ENCODE results near the gene THBD.
"Not testable (repeated sequence)": the region's sequence is repeated elsewhere in the genome, so short reads cannot be mapped to it uniquely, and the experiment has no call there.

THBD gene

DNA sequence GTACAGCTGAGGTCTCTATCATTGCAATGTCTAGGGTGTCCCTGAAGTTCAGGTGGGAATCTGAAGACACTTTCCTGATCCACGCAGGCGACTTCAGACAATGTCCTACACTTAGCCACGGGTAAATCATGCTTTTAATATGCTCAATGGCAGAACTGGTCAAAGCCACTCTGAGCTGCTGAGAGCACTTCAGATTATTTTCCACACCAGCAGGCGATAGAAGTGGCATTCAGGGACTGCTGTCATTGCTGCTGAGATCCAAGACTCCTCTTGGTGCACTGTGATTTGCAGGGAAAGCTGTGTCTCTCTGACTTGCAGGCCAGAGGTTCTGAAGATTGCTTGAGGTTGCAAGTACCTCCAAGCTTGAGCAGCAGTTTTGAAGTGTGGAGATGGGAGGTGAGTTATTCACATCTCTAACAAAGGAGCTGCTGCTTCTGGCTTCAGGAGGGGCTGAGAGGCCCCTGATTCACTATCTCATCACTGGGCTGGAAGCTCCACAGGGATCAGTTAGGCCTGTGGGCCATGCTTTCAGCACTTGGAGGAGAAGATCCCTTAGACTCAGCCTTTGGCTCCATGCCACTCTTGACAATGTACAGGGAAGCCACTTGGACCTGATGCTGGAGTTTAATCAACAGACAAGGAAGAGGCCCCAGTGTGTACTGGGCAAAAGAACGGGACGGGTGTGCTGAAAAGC is 17.3 kb downstream of the THBD start:
- DNase-seq = no peak

DNA sequence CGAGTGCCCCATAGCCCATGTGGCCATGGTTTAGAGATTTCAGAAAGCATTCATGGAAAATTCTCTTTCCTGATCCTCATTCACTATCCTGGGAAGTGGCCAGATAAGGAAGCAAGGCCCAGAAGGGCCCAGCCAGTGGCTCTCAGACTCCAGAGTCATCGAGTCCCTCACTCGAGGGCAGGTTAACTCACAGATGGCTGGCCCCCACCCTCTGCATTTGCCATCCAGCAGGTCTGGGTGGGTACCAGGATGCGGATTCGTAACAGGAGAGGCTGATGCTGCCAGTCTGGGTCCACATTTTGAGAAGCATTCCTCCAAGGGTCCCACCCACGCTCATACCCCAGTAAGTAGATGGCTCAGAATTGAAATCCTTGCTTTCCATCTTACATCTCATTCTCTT is 18.1 kb downstream of the THBD start:
- no peak for DNase-seq

DNA sequence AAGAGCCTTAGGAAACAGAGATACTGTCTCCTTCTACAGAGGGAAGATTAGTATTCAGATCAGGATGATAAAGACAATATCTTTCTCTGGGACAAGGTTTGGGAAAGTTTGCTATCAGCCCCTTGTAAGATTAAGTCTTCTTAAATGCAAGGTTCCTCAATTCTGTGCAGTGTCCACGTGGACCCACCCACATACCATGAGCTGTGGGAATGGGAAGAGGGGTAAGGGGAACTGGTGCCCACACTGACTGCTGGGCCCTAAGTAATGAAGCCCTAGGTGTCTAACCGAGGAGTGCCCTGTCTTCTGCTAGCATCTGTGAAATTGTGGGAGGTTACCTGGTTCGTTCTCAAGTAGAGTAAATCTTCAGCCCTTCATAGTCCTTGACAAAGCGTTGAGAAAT is 20.1 kb downstream of the THBD start:
- no peak for DNase-seq

DNA sequence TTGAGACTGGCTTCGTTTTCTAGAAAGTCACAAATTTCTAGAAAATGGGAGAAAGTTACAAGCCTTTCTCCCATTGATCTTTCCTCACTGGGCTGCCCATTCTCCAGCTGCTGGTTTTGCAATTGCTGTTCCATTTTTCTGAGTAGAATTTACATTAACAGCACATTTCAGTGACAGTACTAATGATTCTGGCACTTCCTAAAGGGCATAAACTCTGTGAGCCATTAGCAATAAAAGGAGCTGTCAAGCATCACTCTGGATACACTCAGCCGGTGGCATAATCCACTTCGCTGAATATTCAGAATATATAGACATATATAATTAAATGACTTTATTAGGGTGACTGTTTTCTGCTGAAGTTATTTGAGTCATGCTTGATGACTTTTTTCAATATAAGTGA is 21.1 kb downstream of the THBD start:
- no peak for DNase-seq

DNA sequence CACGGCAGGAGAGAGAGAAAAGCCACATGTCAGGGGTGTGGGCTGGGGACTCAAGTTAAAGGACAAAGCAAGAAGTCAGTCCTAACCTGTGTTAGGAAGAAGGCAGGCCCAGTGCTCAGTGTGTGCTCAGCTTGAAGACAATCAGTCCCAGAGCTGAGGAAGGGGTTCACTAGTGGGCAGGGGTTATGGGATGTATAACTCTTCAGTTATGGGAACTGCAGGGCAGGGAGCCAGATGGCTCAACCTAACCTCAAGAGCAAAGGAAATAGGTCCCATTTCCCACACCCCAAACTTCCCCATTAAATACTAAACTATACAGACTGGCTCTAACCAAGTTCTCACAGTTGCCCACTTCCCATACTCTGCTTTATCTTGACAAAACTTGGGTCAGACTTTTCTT is 21.8 kb downstream of the THBD start:
- no peak for DNase-seq

DNA sequence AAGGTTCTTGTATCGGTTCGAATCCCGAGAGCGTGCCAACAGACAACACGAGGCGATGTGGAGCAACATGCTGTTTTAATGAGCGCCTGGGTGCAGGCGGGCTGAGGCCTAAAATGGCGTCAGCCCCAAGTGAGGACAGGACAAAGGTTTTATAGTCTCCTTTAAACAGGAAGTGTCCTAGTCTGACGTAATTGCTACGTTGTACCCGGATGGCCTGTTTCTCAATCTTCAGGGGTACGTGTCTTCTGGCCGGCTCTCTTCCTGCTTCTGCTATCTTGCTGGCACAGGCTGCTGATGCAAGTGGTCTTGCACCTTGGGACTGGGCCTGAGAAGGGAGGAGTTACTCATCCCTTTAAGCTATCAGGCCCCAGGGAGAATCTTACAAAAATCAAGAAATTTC is 24.0 kb downstream of the THBD start:
- DNase-seq = not testable (repeated sequence)

DNA sequence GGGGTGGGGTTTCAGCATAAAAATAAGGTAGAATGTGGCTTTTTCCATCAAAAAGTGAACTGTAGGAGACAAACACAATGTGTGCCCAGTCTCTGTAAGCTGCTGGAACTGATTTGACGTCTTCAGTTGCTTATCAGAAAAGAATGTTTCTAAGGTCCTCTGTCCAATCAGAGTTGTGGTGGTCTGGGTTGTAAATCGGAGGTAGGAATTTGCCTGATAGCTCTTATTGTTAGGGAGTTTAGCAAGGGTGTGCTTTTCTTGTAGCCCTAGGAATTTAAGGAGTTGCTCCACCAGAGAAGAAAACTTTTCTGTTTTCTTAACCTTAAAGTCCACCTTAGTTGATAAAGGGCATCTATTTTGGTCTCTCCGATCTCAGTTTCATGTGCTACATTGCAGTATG is 24.8 kb downstream of the THBD start:
- DNase-seq = no peak

DNA sequence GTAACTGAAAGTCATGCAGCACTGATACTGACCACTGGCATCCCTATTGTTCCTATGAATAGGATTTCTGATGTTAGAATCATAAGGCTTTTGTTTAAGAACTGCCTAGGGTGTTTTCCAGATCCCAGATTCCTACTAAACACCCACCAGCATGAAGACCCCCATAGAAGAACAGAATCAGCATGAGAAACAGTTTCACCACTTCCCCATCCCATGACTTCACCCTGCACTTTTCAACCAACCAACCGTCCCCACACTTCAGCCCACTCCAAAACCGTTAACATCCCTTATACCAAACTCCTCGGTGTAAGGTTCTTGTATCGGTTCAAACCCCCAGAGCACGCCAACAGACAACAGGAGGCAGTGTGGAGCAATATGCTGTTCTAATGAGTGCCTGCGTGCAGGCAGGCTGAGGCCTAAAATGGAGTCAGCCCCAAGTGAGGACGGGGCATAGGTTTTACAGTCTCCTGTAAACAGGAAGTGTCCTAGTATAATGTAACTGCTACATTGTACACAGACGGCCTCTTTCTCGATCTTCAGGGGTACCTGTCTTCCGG is 25.8 kb downstream of the THBD start:
- no peak for DNase-seq

DNA sequence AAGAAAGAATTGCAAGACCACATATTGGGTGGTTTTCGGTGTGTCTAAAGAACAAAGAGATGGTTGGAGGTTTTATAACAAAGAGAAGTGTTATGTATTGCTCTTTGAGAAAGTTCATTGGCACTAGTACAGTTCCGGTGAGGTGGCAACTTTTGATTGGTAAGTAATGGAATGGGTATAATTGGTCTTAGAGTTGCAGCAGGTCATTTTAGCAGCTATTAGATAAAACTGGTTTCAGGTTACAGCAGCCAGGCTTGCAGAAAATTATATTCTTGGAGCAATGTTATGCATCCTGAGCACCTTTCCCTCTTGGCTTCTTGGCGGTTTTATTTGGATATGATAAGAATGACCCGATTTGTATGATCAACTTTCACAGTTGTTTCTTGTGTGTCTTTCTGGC is 26.6 kb downstream of the THBD start:
- no peak for DNase-seq

DNA sequence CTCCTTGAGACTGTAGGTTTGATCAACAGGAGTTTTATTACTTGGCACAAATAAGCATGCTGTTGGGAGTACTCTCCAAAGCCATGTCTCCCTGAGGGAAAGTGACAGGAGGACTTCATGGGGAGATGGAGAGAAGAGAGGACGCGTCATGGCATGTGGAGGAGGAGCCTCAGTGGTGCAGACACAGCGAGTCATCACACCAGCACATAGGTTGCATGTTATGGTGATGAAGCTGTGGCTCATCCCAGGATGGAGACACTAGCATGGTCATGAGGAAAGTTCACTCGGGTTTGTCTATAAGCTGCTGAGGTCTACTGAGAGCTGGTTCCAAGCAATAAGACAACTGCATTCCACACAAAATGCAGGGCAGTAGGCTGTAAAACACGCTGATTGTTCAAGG is 27.5 kb downstream of the THBD start:
- no peak for DNase-seq

DNA sequence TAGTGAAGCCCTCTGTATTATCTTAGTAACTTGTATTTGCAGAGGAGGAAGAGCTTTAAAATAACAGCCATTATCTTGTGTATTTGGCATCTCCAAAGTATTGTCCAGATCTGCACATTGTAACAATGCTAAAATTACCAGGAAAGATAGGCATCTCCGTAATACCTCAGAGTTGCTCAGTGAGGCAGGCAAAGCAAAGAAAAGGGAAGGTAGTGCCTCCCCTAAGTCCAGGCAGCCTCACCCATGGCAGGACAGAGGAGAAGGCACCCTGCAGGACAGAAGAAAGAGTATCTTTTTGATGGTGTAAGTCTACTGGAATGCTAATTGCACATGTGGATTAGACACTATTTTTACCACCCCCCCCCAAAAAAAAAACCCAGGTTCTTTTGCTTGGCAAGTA is 27.9 kb downstream of the THBD start:
- no peak for DNase-seq

DNA sequence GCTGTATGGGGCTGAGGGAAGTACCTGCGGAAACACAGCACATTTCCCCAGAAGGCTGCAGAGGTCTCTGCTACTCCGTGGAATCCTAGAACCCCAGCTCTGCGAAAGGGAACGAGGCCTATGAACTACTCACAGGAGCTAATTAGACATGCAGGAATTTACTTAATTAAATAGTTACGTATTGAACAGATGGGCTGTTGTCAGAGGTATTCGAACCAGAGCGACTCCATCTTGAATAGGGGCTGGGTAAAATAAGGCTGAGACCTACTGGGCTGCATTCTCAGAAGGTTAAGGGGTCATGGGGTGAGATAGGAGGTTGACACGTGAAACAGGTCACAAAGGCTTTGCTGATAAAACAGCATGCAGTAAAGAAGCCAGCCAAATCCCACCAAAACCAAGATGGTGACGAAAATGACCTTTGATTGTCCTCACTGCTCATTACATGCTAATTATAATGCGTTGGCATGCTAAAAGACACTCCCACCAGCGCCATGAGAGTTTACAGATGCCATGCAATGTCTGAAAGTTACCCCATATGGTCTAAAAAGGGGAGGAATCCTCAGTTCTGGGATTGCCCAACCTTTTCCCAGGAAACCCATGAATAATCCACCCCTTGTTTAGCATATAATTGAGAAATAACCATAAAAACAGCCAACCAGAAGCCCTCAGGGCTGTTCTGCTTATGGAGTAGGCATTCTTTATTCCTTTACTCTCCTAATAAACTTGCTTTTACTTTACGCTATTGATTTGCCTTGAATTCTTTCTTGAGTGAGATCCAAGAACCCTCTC is 29.0 kb downstream of the THBD start:
- DNase-seq = no peak

DNA sequence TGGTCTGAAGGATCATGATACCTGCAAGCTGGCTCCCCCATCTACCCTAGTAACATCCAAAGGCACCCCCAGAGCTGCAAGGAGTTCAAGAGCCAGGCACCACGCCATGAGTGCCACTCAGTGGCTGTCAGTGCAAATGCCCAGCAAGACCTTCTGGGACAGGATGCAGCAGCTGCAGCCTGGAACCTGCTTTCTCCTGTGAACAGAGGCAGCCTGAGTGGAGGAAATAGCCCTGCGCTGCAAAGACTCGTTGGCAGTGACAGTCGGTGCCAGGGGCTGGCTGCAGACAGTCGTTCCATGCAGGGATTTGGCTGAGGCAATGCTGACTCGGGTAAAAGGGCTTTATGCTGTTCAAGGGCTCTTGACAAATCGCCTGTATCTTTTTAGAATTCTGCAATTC is 30.1 kb downstream of the THBD start:
- DNase-seq = no peak

DNA sequence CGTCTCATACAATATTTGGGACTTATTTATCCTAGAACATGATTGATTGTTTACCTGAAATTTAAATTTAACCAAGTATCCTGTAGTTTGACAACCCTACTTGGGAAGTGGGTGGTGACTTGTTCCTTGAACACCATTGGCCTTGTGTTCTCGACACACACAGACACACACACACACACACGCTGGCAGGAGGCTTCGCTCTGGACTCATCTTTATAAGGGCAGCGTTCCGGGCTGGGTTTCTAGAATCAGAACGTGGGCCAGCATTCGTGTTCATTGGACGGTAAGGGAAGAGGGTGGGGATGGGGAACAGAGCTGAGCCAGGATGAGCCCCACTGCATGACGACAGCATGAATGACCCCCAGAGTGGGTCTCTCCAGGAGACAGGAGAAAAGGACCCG is 30.5 kb downstream of the THBD start:
- no peak for DNase-seq

DNA sequence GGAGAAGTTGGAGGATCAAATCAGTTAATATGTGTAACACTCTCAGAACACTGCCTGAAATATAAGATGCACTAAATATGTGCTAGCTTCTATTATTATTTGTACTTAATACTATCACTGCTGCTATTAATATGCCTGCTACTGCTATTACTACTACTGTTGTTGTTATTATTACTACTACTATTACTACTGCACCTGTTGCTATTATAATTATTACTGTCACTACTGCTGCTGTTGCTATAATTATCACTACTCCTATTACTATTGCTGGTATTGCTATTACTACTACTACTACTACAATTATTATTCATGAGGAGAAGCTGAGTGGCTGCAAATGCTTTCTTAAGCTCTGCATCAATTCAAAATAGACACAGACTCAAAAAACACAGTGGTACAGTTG is 31.0 kb downstream of the THBD start:
- no peak for DNase-seq

DNA sequence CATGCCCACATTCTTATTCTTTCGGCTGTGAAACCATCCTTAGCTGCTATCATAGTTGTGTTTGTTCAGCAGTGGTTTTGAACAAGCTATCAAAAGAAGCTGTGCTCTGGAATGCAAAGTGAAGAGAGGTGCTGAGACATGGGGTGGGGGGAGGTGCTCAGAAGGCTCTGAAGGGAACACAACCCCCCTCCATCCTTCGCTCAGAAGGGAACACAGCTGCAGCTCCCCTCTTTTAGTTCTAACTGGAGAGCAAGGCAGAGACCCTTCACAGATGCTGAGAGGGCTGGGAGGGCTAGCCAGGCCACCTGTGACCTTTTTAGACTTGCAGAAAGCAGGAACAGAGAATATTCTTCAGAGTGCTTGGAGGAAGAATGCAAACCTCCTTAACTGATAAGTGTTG is 32.0 kb downstream of the THBD start:
- DNase-seq = no peak

DNA sequence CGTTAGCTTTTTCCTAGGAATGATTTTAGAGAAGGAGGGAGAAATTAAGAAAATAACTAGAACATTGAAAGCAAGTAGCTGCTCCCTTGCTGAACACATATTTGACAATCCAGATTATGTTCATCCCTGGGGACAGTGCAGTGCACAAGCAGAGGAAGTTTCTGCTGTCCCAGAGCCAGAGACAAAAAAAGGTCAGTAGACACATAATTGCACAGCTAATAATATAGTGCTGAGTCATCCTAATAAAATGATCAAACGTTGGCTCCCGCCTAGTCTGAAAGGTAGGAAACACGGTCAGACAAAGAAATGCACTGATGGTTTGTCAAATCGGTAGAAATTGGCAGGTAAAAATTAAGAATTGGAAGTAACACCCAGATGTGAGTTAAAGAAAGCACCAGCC is 36.0 kb downstream of the THBD start:
- no peak for DNase-seq

DNA sequence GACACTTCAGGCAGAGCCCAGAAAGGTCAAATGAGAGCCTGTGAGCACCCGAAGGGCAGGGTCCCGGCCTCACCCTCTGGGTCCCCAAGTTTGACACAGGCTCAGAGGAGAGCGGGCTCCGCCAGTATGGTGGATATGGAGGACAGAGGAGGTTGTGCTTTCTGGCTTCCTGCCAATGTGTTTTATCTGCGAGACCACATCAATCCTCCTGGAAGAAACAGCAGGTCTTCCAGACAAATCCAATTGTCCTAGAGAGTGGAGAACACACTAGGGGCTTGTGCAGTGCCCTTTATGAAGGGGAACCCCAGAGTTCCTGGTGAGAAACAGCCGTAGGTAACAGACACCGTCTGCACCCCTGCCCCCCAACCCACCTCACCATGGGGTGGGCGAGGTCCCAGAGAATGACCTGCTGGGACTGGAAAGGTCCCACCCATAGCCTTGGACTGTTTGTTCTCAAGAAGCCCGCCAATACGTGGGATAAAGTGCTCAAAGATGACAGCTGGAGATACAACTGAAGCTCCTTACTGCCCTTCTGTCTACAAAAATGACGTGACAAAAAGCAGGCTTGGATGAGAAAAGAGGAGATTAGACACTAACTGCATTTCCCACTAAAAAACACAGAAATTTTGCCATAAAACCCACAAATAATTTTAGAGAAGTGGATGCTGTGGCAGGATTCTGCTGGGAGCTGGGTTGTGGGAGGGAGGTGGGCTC is 38.3 kb downstream of the THBD start:
- no peak for DNase-seq

DNA sequence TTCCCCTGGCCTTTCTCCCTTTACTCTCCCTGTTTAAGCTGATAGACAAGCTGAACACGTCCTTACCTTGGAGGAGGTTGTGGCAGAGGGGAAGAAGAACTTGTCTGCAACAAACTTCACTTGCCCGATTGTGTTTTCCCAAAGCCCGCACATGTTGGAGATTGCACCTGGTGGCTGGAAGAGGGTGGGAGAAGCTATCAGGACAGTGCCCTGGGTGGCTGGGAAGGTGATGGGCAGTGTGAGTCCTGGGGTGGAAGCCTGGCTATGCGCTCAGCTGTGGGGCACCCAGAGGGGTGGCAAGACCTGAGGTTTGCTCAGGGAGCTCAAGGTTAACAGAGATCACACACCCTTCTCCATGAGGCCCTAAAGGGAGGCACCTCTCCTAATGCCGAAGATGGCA is 39.4 kb downstream of the THBD start:
- no peak for DNase-seq

DNA sequence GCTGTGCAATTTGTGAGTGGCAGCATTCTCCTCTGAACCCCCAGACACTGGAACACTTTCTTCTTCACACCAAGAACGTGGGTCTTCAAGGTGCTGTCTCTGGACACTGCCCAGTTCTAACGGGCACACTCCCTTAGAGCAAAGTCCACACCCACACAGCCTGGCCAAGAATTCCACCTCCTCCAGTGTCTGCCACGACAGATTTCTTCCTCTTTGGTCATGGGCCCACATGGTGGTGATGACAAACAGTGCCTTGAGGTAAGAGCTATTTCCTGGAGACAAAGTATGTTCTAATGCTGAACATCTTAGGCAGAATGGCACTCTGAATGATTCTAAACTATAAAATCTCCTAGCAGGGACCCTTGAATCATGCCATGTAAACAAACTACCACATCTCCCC is 39.8 kb downstream of the THBD start:
- no peak for DNase-seq

DNA sequence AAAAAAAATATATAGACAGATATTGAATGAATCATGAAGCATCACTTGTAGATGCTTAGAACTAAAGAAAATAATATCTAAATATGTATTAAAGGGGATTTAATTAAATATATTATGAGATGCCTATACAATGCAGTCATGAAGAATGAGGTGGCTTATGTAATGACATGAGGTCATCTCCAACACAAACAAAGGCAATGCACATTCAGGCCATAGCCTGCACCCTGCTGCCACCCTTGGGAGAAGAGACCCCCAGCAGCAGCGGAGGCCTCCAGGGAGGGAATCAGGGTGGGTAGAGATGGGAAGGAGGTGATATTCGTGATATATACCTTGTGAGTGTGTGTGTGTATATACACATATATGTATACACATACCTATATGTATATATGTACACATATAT is 40.8 kb downstream of the THBD start:
- no peak for DNase-seq

DNA sequence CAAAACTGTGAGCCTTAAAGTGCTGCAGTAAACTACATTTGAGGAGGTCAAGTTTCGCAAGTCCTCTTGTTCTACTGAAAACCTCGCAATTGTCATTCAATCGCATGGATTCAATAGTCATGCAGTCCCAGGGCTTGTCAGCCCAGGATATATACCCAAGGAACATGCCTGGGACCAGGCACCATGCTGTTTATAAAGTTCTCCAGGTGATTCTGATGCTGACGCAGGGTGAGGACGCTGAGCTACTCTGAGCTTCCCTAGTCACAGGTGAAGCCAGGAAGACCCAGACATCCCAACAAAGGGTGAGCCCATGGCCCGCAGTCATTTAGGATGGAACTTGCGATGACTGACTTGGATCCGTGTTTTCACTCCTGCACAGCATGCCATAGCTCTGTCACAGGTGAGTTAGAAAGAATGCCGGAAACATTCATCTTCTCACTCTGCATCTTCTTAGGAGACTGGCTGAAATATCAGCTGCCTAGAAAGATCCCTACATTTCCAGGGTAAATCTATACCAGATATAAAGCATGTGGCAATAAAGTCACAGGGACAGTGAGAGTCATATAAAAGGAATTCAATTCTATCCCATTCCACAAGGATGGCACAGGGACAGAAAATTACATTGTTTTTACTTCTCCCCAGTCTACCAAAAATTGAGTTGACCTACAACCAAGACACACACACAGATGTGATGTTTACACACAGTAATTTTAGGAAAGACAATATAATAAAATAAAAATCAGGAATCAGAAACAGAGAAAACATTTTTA is 41.4 kb downstream of the THBD start:
- no peak for DNase-seq

DNA sequence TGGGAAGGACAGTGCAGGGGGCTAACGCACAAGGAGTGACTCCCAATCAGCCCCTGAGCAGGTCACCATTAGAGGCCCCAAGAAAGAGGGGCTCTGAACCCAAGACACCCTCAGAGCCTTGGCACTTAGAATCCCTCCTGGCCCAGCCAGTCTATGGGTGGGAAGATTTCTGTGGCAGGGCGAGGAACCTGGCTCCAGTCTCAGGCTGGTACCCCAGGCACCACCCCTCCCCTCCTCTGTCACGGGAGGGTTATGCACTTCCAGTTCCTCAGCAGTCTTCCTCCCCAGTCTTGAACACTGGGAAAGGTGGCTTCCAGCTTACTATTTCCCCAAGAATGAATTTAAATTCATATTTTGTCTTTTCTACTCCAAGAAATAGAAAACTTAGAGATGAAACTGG is 42.0 kb downstream of the THBD start:
- DNase-seq = no peak
